ENCODE measurements around the gene CCDC6. TPM values are rescaled to one million over a fixed set of nuclear protein-coding genes. Genes with fewer than 3 reads are reported as not detected.

CCDC6 gene
- total RNA-seq, 2 experiments from 2014 or later = 21.6 to 22.1 TPM

DNA sequence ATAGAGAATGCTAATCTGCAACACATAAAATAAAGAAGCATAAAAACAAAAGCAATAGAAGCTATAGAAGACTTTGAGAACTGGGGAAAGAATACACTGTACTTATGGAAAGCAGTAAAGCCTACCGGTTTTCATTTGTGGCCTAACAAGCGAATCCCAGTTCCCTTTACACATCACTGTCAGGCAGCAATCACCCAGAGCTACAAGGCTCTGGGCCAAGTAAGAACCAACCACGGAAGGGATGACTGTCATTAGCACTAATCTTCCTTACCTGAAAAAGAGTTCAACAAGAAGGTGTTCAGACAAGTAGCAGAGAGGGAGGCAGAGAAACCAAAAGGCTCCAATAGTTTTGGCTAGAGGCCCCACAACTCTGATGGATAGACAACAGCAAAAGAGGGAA is 15.0 kb downstream of the CCDC6 start:
- H3K4me1 Mint-ChIP-seq (ENCODE audit: low read depth) = peaks cover 81% of the 10 kb centered on the region
- H3K9me3 Mint-ChIP-seq = no peaks in the 10 kb centered on the region
- intact Hi-C loops (cut with DNase I, micrococcal nuclease) = no loop called here
- Histone ChIP-seq H3K4me3 (ENCODE audit: low read length) (no peak overlapping the region), H3K4me1 (ENCODE audit: insufficient read depth, low read length) (peaks cover 43% of the 10 kb centered on the region), H3K27ac (ENCODE audit: low read depth in 1 of 2, low read length in 2 of 2) (no peak overlapping the region), H3K9me3 (ENCODE audit: control insufficient read depth in 1 of 2, insufficient read depth in 1 of 2, low read length in 2 of 2) (no peaks in the 10 kb centered on the region), H3K36me3 (ENCODE audit: insufficient read depth, low read length) (peaks cover 14% of the 10 kb centered on the region), H3K27me3 (ENCODE audit: control insufficient read depth in 1 of 2, insufficient read depth in 2 of 2, low read length in 2 of 2) (no peaks in the 10 kb centered on the region)
- H3K36me3 Mint-ChIP-seq (ENCODE audit: low read depth) = peaks cover 18% of the 10 kb centered on the region
- H3K27me3 Mint-ChIP-seq = no peaks in the 10 kb centered on the region
- ATAC-seq (ENCODE audit: poor library complexity) = no peak
- H3K4me3 Mint-ChIP-seq = no peak overlapping the region
- TF ChIP-seq, protein P1, sequence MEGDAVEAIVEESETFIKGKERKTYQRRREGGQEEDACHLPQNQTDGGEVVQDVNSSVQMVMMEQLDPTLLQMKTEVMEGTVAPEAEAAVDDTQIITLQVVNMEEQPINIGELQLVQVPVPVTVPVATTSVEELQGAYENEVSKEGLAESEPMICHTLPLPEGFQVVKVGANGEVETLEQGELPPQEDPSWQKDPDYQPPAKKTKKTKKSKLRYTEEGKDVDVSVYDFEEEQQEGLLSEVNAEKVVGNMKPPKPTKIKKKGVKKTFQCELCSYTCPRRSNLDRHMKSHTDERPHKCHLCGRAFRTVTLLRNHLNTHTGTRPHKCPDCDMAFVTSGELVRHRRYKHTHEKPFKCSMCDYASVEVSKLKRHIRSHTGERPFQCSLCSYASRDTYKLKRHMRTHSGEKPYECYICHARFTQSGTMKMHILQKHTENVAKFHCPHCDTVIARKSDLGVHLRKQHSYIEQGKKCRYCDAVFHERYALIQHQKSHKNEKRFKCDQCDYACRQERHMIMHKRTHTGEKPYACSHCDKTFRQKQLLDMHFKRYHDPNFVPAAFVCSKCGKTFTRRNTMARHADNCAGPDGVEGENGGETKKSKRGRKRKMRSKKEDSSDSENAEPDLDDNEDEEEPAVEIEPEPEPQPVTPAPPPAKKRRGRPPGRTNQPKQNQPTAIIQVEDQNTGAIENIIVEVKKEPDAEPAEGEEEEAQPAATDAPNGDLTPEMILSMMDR (IDR thresholded peaks at IDR 0.05) = no peak
- DNase-seq = no peak
- ChIA-PET POLR2A (no interaction called here), CTCF (interaction anchor here (2.4 kb wide), 1 partner anchor 15 kb away, joined by 10 read pairs; the partner anchor contains the start of gene CCDC6)
- no peak overlapping the region for H3K27ac Mint-ChIP-seq

DNA sequence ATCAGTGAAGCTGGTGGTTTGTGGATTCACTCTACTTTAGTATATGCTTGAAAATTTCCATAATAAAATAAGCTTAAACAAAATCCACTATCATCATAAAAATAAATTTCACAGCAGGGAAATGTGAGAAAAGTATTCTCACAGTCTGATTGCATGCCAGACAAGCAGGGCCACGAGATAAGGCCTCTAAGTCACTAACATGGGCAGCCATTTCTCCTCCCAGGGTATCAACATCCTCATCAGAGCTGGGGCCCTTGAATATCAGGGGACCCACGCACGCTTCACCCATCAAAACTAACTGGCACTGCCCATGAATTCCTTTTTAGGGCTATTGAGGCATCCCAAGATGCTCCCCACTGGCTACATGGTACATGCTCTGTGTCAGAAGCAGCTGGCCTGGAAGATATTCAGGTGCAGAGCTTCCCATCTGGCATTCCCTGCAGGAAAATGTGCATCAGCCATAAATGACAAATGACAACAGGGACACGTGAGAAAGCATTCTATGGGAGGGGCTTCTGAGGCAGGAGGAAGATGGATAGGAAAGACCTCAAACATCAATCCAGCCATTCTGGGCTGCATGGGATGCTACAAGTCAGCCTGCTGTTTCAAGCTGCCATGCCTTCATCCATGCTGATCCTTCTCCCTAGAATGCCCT is 17.4 kb downstream of the CCDC6 start:
- peaks cover 39% of the 10 kb centered on the region for H3K4me1 ChIP-seq (ENCODE audit: insufficient read depth, low read length)
- TF ChIP-seq, protein P1 (IDR thresholded peaks at IDR 0.05) = no peak
- ChIA-PET POLR2A (interaction anchor here (1.4 kb wide), 1 partner anchor 17 kb away, joined by 3 read pairs; the partner anchor contains the start of gene CCDC6), CTCF (interaction anchor here (1.1 to 2.1 kb wide), 2 partner anchors 10 to 17 kb away, joined by 4 to 12 read pairs; partner anchors contain the start of gene CCDC6)
- no peak overlapping the region for H3K27ac ChIP-seq (ENCODE audit: low read depth in 1 of 2, low read length in 2 of 2)
- H3K27me3 ChIP-seq (ENCODE audit: control insufficient read depth in 1 of 2, insufficient read depth in 2 of 2, low read length in 2 of 2) = no peaks in the 10 kb centered on the region
- intact Hi-C loops (cut with DNase I, micrococcal nuclease) = no loop called here
- H3K4me3 Mint-ChIP-seq = no peak overlapping the region
- H3K4me1 Mint-ChIP-seq (ENCODE audit: low read depth) = peaks cover 86% of the 10 kb centered on the region
- no peak for DNase-seq
- no peaks in the 10 kb centered on the region for H3K9me3 Mint-ChIP-seq
- no peaks in the 10 kb centered on the region for H3K9me3 ChIP-seq (ENCODE audit: control insufficient read depth in 1 of 2, insufficient read depth in 1 of 2, low read length in 2 of 2)
- peak overlapping the region; percentile 48 for H3K27ac Mint-ChIP-seq
- peaks cover 18% of the 10 kb centered on the region for H3K36me3 Mint-ChIP-seq (ENCODE audit: low read depth)
- H3K27me3 Mint-ChIP-seq = no peaks in the 10 kb centered on the region
- H3K4me3 ChIP-seq (ENCODE audit: low read length) = no peak overlapping the region
- H3K36me3 ChIP-seq (ENCODE audit: insufficient read depth, low read length) = peaks cover 11% of the 10 kb centered on the region
- no peak for ATAC-seq (ENCODE audit: poor library complexity)

DNA sequence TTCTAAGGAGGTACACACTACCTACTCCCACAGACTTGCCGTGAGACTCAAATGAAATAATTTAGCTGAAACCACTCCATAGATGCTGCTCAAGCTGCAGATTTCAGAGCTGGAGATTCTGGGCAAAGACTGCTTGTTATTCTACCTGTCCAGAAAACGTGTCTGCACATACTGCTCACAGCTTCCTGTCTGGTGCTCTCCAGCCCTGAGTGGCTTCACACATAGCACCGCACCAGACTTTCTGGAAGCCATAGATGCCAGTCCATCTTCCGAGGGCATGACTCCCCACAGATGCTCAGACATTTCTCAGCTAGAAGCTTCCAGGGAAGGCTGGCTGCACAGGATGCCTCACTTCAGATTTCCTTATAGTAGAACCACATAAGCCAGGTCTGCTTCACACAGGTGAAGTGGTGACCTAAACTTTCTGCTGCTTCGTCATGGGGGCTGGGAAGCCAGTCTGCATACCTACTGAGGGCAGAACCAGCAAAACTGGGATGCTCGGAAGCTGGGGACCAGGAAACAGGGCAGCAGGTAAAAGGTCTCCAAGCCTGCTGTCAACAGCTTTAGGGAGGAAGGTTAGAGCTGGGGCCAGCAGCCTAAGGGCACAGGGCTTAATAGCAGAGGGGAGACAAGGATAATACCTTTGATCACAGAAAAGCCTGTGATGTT is 18.2 kb downstream of the CCDC6 start:
- no peaks in the 10 kb centered on the region for H3K27me3 ChIP-seq (ENCODE audit: control insufficient read depth in 1 of 2, insufficient read depth in 2 of 2, low read length in 2 of 2)
- H3K9me3 ChIP-seq (ENCODE audit: control insufficient read depth in 1 of 2, insufficient read depth in 1 of 2, low read length in 2 of 2) = no peaks in the 10 kb centered on the region
- Mint-ChIP-seq H3K9me3 (no peaks in the 10 kb centered on the region), H3K4me1 (ENCODE audit: low read depth) (peaks cover 86% of the 10 kb centered on the region), H3K27me3 (no peaks in the 10 kb centered on the region), H3K27ac (peak overlapping the region; percentile 15), H3K36me3 (ENCODE audit: low read depth) (peaks cover 18% of the 10 kb centered on the region), H3K4me3 (no peak overlapping the region)
- peaks cover 33% of the 10 kb centered on the region for H3K4me1 ChIP-seq (ENCODE audit: insufficient read depth, low read length)
- ChIA-PET CTCF (interaction anchor here (1.1 to 2.1 kb wide), 2 partner anchors 9 to 18 kb away, joined by 4 to 12 read pairs; partner anchors contain the start of gene CCDC6), POLR2A (interaction anchor here (1.4 kb wide), 1 partner anchor 18 kb away, joined by 3 read pairs; the partner anchor contains the start of gene CCDC6)
- no peak overlapping the region for H3K4me3 ChIP-seq (ENCODE audit: low read length)
- H3K27ac ChIP-seq (ENCODE audit: low read depth in 1 of 2, low read length in 2 of 2) = no peak overlapping the region
- TF ChIP-seq, protein P1 (IDR thresholded peaks at IDR 0.05) = no peak
- peaks cover 11% of the 10 kb centered on the region for H3K36me3 ChIP-seq (ENCODE audit: insufficient read depth, low read length)
- no peak for DNase-seq
- no peak for ATAC-seq (ENCODE audit: poor library complexity)
- intact Hi-C loops (cut with DNase I, micrococcal nuclease) = no loop called here

Measured in CD4-positive, alpha-beta T cell (primary cell).